RCC 7860 (cell line): ENCODE results near the gene CSAG1.
"Not testable (repeated sequence)": the region's sequence is repeated elsewhere in the genome, so short reads cannot be mapped to it uniquely, and the experiment has no call there.

Experiments
- DNase-seq: peaks from one replicate; pipeline ENCODE4 v3.0.0-alpha.2; 2015; ENCODE audit warnings: low spot score
- FAIRE-seq: peaks from 2 replicates; lab custom pipeline; 2012; peaks lifted over from hg19 to GRCh38; lab: Jason Lieb, UNC

CSAG1 gene, protein sequence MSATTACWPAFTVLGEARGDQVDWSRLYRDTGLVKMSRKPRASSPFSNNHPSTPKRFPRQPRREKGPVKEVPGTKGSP

DNA sequence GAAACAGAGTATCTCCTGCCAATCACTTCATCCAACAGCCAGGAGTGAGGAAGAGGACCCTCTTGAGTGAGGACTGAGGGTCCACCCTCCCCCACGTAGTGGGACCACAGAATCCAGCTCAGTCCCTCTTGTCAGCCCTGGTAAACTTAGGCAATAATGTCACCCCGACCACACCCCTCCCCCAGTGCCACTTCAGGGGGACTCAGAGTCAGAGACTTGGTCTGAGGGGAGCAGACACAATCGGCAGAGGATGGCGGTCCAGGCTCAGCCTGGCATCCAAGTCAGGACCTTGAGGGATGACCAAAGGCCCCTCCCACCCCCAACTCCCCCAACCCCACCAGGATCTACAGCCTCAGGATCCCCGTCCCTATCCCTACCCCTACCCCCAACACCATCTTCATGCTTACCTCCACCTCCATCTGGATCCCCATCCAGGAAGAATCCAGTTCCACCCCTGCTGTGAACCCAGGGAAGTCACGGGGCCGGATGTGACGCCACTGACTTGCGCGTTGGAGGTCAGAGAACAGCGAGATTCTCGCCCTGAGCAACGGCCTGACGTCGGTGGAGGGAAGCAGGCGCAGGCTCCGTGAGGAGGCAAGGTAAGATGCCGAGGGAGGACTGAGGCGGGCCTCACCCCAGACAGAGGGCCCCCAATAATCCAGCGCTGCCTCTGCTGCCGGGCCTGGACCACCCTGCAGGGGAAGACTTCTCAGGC lies at the start of gene CSAG1, which contains the start of gene MAGEA12:
Gene CSAG1 (minus strand): TSS at position 461 of the 715 bp plus-strand sequence. CDS start 1,261 bp downstream, outside the sequence.
Gene MAGEA12 (plus strand): TSS at position 497 of the 715 bp plus-strand sequence. CDS start 2,405 bp downstream, outside the sequence.
- FAIRE-seq: no peak

DNA sequence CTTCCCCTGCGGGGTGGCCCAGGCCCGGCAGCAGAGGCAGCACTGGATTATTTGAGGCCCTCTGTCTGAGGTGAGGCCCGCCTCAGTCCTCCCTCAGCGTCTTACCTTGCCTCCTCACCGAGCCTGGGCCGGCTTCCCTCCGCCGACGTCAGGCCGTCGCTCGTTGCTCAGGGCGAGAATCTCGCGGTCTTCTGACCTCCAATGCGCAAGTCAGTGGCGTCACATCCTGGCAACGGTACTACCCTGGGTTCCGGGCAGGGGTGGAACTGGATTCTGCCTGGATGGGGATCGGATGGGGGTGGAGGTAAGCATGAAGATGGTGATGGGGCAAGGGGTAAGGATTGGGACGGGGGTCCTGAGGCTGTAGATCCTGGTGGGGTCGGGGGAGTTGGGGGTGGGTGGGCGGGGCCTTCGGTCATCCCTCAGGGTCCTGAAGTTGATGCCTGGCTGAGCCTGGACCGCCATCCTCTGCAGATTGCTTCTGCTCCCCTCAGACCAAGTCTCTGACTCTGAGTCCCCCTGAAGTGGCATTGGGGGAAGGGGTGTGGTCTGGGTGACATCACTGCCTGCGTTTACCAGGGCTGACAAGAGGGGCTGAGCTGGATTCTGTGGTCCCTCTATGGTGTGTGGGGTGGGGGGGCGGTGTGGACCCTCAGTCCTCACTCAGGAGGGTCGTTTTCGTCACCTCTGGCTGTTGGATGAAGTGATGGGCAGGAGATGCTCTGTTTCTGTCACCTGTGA lies 36.2 kb upstream of the CSAG1 start, which contains the start of gene MAGEA6:
Gene MAGEA6 (minus strand): TSS at position 141 of the 741 bp plus-strand sequence. CDS start 2,039 bp downstream, outside the sequence.
- not testable (repeated sequence) for FAIRE-seq

More for the DNA sequence above, at the start of gene CSAG1, which contains the start of gene MAGEA12:
- DNase-seq: no peak

DNA sequence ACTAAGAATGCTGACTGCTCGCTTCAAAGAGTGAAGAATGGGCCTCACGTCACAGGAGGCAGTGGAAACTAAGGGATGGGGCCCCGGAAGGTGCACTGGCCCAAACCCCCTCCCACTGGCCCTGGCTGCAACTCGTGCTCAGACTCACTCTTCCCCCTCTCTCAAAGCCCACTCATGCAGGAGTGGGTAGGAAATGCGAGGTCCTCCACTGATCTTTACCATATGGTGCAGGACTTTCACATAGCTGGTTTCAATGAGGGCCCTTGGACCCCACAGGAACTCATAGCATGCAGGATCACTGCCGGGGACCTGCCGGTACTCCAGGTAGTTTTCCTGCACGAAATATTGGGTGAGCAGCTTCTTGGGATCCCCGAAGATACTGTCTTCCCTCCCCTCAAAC lies 33.0 kb upstream of the CSAG1 start:
- DNase-seq, FAIRE-seq: not testable (repeated sequence)

More for the DNA sequence above, 36.2 kb upstream of the CSAG1 start, which contains the start of gene MAGEA6:
- not testable (repeated sequence) for DNase-seq

DNA sequence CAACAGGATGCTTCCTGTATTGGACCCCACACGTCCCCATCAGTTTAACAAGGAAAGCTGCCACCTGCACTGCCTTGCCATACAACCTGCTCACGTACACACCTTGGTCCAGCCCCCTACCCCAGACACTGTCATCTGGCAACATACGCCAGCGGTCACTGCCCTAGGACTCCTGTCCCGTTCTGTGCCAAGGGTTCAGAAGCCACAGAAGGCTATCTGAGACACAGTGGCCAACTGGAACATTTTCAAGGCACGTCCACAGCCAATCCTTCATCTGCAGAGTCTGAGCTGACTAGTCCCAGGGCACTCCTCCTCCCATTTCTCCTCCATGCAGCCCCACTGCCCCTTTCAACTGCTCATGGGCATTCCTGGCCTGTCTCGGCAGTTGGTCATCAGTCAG lies 28.1 kb upstream of the CSAG1 start:
- not testable (repeated sequence) for FAIRE-seq, DNase-seq

DNA sequence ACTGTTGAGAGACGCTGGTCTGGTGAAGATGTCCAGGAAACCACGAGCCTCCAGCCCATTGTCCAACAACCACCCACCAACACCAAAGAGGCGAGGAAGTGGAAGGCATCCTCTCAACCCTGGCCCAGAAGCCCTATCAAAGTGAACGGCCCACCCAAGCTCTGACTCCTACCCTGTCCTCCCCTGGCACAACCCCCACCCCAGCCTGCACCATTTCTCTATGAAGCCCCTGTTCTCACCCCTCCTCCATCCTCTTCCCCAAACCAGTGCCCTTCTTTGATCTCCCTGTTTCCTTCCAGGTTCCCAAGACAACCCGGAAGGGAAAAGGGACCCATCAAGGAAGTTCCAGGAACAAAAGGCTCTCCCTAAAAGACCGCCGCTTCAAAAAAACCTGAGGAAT lies 26.0 kb upstream of the CSAG1 start:
- FAIRE-seq, DNase-seq: not testable (repeated sequence)

DNA sequence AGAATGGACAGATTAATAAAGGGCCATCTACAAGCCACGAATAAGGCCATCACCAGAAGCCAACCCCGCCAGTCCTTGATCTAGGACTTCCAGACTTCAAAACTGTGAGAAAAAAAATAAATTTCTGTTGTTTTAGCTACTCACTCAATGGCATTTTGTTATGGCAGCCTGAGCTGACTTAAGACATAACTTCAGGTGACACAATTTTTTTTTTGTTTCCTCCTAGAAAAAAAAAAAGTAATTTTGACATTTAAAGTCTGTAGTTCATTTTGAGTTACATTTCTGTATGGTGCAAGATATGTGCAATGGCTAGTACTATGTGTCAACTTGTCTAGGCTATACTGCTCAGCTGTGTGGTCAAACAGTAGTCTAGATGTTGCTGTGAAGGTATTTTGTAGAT lies 25.4 kb upstream of the CSAG1 start, which contains the start of gene CSAG3:
Gene CSAG3 (plus strand): TSS at position 301 of the 400 bp plus-strand sequence.
- not testable (repeated sequence) for DNase-seq, FAIRE-seq

DNA sequence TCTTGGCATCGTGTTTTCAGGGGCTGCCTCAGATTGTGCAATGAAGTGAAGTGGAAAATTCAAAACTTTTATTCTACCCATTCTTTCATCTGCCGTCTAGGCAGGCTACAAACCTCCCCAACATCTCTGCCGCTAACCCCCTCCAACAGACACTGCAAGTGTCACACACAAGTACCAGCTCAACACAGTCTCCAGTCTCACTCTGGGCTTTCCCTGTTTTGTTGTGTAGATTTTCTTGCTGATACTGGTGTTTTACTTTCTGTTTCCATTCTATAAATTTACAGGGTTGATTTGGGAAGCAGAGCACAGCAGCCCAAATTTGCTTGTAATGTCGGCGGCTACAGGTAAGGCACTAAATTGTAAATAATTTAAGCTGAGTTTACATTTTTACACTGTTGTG lies 21.4 kb upstream of the CSAG1 start:
- not testable (repeated sequence) for DNase-seq, FAIRE-seq

DNA sequence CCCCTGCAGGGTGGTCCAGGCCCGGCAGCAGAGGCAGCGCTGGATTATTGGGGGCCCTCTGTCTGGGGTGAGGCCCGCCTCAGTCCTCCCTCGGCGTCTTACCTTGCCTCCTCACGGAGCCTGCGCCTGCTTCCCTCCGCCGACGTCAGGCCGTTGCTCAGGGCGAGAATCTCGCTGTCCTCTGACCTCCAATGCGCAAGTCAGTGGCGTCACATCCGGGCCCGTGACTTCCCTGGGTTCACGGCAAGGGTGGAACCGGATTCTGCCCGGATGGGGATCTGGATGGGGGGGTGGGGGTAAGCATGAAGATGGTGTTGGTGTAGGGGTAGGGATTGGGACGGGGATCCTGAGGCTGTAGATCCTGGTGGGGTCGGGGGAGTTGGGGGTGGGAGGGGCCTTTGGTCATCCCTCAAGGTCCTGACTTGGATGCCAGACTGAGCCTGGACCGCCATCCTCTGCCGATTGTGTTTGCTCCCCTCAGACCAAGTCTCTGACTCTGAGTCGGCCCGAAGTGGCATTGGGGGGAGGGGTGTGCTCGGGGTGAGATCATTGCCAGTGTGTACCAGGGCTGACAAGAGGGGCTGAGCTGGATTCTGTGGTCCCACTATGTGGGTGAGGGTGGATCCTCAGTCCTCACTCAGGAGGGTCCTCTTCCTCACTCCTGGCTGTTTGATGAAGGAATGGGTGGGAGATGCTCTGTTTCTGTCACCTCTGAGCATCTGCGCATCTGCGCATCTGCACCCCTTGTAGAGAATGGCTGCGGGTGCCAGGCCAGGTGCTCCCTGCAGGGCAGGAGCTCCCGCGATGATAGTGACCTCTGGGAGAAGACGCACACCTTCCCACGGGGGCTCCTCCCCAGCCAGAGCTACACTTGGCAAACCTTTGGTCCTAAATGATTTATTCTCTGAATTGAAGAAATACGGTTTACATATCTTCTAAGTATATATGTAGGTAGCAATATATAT lies 20.4 kb upstream of the CSAG1 start, which contains the start of gene MAGEA2:
Gene MAGEA2 (minus strand): TSS at position 157 of the 965 bp plus-strand sequence. CDS start 2,479 bp downstream, outside the sequence.
- DNase-seq, FAIRE-seq: not testable (repeated sequence)

DNA sequence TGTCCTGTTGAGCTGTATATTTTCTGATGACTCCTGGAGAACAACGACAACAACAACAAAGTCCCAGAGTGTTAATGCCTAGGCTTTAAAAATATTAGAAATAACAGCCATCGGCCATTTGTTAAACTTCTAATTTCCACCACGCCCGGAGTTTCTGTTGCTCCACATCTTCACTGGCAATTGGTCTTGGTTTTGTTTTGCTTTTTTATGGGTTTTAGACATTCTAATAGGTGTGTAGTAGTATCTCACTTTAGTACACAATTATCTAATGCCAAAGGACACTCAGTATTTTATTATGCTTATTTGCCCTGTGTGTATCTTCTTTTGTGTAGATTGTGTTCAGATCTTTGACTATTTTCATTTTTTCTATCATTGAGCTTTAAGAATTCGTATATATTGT lies 5.0 kb upstream of the CSAG1 start:
- no peak for DNase-seq
- FAIRE-seq: no peak

DNA sequence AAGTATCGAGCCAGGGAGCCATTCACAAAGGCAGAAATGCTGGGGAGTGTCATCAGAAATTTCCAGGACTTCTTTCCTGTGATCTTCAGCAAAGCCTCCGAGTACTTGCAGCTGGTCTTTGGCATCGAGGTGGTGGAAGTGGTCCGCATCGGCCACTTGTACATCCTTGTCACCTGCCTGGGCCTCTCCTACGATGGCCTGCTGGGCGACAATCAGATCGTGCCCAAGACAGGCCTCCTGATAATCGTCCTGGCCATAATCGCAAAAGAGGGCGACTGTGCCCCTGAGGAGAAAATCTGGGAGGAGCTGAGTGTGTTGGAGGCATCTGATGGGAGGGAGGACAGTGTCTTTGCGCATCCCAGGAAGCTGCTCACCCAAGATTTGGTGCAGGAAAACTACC lies 3.0 kb upstream of the CSAG1 start:
- not testable (repeated sequence) for DNase-seq, FAIRE-seq

DNA sequence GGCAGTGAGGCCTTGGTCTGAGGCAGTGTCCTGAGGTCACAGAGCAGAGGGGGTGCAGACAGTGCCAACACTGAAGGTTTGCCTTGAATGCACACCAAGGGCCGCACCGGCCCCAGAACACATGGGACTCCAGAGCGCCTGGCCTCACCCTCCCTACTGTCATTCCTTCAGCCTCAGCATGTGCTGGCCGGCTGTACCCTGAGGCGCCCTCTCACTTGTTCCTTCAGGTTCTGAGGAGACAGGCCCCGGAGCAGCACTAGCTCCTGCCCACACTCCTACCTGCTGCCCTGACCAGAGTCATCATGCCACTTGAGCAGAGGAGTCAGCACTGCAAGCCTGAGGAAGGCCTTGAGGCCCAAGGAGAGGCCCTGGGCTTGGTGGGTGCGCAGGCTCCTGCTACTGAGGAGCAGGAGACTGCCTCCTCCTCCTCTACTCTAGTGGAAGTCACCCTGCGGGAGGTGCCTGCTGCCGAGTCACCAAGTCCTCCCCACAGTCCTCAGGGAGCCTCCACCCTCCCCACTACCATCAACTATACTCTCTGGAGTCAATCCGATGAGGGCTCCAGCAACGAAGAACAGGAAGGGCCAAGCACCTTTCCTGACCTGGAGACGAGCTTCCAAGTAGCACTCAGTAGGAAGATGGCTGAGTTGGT lies 2.5 kb upstream of the CSAG1 start:
- FAIRE-seq: no peak
- no peak for DNase-seq

DNA sequence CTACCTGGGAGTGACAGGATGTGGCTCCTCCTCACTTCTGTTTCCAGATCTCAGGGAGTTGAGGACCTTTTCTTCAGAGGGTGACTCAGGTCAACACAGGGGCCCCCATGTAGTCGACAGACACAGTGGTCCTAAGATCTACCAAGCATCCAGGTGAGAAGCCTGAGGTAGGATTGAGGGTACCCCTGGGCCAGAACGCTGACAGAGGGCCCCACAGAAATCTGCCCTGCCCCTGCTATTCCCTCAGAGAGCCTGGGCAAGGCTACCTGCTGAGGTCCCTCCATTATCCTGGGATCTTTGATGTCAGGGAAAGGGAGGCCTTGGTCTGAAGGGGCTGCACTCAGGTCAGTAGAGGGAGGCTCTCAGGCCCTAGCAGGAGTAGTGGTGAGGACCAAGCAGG lies 1.6 kb upstream of the CSAG1 start:
- FAIRE-seq (no peak), DNase-seq (no peak)

DNA sequence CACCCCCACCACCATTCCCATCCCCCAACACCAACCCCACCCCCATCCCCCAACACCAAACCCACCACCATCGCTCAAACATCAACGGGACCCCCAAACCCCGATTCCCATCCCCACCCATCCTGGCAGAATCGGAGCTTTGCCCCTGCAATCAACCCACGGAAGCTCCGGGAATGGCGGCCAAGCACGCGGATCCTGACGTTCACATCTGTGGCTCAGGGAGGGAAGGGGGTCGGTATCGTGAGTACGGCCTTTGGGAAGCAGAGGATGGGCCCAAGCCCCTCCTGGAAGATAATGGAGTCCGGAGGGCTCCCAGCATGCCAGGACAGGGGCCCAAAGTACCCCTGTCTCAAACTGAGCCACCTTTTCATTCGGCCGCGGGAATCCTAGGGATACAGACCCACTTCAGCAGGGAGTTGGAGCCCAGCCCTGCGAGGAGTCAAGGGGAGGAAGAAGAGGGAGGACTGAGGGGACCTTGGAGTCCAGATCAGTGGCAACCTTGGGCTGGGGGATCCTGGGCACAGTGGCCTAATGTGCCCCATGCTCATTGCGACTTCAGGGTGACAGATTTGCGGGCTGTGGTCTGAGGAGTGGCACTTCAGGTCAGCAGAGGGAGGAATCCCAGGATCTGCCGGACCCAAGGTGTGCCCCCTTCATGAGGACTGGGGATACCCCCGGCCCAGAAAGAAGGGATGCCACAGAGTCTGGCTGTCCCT lies 780 bp upstream of the CSAG1 start:
- not testable (repeated sequence) for FAIRE-seq, DNase-seq

DNA sequence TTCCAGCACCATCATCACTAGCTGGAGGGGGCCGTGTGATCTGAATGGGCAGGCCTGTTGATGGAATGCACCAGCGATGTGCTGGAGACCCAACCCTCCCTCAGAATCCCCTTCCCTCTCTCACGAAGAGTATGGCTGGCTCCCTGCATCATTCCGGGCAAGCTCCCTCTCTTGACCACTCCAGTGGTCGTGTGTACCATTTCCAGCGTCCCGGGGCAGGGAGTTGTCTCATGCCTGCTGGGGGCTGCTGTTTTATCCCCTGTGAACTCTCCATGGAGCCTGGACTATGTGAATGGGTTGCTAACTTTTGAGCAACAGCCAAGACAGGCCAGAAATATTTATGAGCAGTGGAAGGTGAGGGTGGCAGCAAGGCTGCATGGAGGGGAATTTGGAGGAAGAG lies 8.1 kb downstream of the CSAG1 start:
- FAIRE-seq (no peak), DNase-seq (no peak)

DNA sequence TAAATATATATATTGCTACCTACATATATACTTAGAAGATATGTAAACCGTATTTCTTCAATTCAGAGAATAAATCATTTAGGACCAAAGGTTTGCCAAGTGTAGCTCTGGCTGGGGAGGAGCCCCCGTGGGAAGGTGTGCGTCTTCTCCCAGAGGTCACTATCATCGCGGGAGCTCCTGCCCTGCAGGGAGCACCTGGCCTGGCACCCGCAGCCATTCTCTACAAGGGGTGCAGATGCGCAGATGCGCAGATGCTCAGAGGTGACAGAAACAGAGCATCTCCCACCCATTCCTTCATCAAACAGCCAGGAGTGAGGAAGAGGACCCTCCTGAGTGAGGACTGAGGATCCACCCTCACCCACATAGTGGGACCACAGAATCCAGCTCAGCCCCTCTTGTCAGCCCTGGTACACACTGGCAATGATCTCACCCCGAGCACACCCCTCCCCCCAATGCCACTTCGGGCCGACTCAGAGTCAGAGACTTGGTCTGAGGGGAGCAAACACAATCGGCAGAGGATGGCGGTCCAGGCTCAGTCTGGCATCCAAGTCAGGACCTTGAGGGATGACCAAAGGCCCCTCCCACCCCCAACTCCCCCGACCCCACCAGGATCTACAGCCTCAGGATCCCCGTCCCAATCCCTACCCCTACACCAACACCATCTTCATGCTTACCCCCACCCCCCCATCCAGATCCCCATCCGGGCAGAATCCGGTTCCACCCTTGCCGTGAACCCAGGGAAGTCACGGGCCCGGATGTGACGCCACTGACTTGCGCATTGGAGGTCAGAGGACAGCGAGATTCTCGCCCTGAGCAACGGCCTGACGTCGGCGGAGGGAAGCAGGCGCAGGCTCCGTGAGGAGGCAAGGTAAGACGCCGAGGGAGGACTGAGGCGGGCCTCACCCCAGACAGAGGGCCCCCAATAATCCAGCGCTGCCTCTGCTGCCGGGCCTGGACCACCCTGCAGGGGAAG lies 19.4 kb downstream of the CSAG1 start, which contains the start of gene MAGEA2B:
Gene MAGEA2B (plus strand): TSS at position 814 of the 973 bp plus-strand sequence. CDS start 2,479 bp downstream, outside the sequence.
- not testable (repeated sequence) for DNase-seq, FAIRE-seq

DNA sequence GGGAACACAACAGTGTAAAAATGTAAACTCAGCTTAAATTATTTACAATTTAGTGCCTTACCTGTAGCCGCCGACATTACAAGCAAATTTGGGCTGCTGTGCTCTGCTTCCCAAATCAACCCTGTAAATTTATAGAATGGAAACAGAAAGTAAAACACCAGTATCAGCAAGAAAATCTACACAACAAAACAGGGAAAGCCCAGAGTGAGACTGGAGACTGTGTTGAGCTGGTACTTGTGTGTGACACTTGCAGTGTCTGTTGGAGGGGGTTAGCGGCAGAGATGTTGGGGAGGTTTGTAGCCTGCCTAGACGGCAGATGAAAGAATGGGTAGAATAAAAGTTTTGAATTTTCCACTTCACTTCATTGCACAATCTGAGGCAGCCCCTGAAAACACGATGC lies 20.3 kb downstream of the CSAG1 start:
- not testable (repeated sequence) for FAIRE-seq, DNase-seq

DNA sequence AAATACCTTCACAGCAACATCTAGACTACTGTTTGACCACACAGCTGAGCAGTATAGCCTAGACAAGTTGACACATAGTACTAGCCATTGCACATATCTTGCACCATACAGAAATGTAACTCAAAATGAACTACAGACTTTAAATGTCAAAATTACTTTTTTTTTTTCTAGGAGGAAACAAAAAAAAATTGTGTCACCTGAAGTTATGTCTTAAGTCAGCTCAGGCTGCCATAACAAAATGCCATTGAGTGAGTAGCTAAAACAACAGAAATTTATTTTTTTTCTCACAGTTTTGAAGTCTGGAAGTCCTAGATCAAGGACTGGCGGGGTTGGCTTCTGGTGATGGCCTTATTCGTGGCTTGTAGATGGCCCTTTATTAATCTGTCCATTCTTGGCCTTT lies 24.3 kb downstream of the CSAG1 start, which contains the start of gene CSAG2:
Gene CSAG2 (minus strand): TSS at position 101 of the 400 bp plus-strand sequence. CDS start 161 bp downstream, outside the sequence.
- FAIRE-seq, DNase-seq: not testable (repeated sequence)
